AG09319 (cell line): ENCODE data around the gene TM2D3.

Experiments
- DNase-seq: peaks from one replicate; pipeline ENCODE4 v3.0.0-alpha.2; 2010; ENCODE audit warnings: low read depth; ENCODE audit errors: extremely low read depth
- TF ChIP-seq, protein P1 (sequence below): IDR thresholded peaks from 2 replicates; pipeline ENCODE4 v1.5.1; 2011; ENCODE audit warnings: low read depth, mild to moderate bottlenecking, inconsistent platforms, low read length, moderate library complexity

Gene TM2D3

DNA sequence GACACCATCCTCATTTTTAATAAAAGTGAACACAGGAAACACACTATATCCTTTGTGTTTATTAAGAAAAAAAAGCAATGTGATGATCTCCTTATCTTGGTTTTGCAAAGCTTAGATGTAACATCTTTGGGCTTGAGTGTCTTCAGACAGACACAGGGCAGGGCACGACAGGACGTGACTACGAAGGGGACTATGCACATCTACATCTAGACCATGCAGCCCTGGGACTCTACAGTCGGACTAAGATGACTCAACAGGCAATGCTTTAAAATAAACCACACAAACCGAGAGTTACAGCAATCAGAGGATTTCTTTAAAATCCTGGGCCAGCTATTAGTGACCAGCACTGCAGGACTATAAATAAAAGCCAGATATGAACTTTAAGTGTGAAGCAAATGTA lies 22.8 kb upstream of the TM2D3 start:
- TF ChIP-seq, protein P1, sequence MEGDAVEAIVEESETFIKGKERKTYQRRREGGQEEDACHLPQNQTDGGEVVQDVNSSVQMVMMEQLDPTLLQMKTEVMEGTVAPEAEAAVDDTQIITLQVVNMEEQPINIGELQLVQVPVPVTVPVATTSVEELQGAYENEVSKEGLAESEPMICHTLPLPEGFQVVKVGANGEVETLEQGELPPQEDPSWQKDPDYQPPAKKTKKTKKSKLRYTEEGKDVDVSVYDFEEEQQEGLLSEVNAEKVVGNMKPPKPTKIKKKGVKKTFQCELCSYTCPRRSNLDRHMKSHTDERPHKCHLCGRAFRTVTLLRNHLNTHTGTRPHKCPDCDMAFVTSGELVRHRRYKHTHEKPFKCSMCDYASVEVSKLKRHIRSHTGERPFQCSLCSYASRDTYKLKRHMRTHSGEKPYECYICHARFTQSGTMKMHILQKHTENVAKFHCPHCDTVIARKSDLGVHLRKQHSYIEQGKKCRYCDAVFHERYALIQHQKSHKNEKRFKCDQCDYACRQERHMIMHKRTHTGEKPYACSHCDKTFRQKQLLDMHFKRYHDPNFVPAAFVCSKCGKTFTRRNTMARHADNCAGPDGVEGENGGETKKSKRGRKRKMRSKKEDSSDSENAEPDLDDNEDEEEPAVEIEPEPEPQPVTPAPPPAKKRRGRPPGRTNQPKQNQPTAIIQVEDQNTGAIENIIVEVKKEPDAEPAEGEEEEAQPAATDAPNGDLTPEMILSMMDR: no peak
- DNase-seq: no peak

GRCh38 chr15:101672298-101672697 lies 20.1 kb upstream of the TM2D3 start:
- DNase-seq: no peak
- TF ChIP-seq, protein P1: no peak

GRCh38 chr15:101669744-101670143 lies 17.6 kb upstream of the TM2D3 start:
- TF ChIP-seq, protein P1: no peak
- DNase-seq: no peak

DNA sequence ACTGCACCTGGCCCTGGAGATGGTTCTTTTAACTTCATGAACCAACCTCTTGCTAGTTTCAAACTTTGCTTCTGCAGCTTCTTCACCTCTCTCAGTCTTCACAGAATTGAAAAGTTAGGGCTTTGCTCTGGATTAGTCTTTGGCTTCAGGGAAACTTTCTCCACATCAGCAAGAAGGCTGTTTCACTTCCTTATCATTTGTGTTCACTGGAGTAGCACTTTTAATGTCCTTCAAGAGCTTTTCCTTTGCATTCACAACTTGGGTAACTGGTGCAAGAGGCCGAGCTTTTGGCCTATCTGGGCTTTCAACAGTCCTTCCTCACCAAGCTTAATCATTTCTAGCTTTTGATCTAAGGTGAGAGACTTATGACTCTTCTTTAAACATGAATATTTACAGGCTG lies 15.7 kb upstream of the TM2D3 start:
- TF ChIP-seq, protein P1: no peak
- DNase-seq: no peak

- TF ChIP-seq, protein P1: peak; percentile 17
- no peak for DNase-seq
Measured at GRCh38 chr15:101664303-101664913, 12.2 kb upstream of the TM2D3 start.

DNA sequence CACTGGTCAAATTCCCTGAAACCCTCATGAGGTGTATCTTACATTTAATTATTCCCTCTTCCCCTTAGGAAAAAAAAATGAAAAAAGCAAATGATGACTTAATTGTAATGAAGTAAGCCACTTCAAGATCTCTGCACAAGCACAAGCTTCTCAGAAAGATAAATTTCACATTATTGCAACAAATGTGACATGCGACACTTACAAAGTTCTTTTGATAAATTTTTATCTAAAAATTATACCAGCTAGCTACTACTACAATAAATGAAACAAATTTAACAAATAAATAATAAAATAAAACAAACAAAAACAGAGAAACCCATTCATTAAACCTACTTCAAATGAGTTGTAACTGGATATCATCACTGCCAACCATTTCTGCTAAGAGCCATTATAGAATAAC lies 10.0 kb upstream of the TM2D3 start:
- DNase-seq: no peak
- TF ChIP-seq, protein P1: no peak

DNA sequence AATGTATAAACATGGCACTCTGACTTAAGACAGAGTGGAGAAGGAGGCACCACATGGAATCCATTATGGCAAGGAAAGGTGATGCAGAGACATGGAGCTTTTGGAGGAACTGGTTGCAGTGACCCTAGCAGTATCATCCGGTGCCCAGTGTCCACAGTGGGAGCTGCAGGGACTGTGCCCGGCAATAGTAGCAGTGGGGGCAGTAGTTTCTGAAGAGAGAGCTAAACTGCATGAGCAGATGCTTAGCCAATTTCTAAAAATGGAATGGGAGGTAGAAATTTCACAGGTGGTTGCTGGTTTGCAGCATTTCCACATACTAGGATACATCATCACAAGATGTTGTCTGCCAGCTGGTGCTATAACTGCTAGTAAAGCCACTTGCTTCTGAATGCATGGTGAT lies 7.8 kb upstream of the TM2D3 start:
- no peak for DNase-seq
- TF ChIP-seq, protein P1: no peak
